Stimulated activated CD4-positive, alpha-beta T cell treated with anti-CD3 and anti-CD28 coated beads, TNF-alpha, amount 100 ng/mL, for 24 hours (primary cell): ENCODE results near the gene TEX2.

Source experiments
- DNase-seq, 3 experiments: peaks; one replicate each; pipeline ENCODE4 v3.0.0-alpha.2; 2020; ENCODE audit warnings: low read depth in 3 of 3

TEX2 gene, protein sequence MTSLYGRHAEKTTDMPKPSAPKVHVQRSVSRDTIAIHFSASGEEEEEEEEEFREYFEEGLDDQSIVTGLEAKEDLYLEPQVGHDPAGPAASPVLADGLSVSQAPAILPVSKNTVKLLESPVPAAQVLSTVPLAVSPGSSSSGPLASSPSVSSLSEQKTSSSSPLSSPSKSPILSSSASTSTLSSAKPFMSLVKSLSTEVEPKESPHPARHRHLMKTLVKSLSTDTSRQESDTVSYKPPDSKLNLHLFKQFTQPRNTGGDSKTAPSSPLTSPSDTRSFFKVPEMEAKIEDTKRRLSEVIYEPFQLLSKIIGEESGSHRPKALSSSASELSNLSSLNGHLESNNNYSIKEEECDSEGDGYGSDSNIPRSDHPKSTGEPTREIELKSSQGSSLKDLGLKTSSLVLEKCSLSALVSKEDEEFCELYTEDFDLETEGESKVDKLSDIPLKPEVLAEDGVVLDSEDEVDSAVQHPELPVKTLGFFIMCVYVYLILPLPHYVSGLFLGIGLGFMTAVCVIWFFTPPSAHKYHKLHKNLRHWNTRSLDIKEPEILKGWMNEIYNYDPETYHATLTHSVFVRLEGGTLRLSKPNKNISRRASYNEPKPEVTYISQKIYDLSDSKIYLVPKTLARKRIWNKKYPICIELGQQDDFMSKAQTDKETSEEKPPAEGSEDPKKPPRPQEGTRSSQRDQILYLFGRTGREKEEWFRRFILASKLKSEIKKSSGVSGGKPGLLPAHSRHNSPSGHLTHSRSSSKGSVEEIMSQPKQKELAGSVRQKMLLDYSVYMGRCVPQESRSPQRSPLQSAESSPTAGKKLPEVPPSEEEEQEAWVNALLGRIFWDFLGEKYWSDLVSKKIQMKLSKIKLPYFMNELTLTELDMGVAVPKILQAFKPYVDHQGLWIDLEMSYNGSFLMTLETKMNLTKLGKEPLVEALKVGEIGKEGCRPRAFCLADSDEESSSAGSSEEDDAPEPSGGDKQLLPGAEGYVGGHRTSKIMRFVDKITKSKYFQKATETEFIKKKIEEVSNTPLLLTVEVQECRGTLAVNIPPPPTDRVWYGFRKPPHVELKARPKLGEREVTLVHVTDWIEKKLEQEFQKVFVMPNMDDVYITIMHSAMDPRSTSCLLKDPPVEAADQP

DNA sequence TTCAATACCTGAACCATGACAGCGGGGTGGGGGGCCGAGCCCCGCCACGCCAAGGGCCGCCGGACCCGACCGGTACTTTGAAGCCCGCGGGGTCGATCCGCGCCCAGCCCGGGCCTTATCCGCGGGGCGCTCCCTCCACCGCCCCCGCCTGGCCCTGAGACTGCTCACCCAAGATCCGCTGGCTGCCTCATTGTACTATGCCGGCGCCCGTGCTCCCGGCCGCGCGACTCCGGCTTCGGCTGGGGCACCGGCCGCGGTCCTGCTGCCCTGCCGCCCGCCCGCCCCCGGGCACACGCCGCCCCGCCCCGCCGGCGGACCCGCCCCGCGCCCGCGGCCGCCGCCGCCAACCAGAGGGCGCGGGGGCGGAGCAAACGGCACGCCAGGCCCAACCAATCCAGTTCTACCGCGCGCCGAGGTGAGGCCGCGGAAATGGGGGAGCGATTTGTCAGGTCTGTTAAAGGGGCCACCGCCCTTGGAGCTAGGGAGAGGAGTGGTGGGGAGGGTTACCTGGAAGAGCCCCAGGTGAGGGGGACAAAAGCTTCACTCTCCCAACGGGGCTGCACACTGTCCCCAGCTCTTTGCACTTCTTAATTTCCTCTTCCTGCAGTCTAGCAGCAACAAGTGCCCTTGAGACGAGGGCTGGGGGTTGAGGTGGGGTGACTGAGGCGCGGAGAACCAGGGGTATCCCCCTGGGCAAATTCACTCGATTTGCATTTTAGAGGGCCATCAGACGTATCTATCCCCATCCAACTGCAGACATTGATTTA, at the start of gene TEX2:
Gene TEX2 (minus strand): TSS at position 261 of the 767 bp plus-strand sequence. CDS start 49,043 bp downstream, outside the sequence.
- peak; percentile 81 to 89 (median 83) for DNase-seq

DNA sequence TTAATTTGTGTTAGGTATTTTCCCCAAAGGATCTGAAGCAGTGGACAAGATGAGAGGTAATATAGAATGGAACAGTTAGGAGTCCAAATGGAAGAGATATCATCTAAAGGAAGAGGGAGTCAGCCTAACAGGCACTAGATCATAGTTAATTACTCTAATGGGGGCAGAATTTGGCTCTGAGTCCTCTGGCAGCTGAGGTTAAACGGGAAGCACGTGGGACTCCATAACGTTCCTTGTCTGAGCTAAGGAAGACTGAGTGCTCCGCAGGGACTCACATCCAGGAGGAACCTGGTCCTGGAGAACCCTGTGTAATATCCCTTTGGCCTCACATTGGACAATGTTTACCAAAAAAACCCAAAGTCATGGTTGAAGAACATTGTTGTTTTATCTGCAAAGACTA, 46.6 kb upstream of the TEX2 start:
- DNase-seq, result no peak

DNA sequence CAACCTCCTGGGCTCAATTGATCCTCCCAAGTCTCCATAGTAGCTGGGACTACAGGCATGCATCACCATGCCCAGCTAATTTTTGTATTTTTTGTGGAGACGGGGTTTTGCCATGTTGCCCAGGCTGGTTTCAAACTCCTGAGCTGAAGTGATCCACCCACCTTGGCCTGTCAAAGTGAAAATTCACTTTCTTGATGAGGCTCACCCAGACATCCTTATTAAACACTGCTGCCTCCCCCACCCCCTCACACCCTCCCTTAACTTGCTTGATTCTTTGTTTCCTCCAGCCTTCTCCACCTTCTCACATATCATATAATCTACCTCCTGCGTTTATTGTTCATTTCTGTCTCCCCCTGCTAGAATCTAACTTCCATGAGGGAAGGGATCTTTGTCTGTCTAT, 46.0 kb upstream of the TEX2 start:
- DNase-seq, result no peak

DNA sequence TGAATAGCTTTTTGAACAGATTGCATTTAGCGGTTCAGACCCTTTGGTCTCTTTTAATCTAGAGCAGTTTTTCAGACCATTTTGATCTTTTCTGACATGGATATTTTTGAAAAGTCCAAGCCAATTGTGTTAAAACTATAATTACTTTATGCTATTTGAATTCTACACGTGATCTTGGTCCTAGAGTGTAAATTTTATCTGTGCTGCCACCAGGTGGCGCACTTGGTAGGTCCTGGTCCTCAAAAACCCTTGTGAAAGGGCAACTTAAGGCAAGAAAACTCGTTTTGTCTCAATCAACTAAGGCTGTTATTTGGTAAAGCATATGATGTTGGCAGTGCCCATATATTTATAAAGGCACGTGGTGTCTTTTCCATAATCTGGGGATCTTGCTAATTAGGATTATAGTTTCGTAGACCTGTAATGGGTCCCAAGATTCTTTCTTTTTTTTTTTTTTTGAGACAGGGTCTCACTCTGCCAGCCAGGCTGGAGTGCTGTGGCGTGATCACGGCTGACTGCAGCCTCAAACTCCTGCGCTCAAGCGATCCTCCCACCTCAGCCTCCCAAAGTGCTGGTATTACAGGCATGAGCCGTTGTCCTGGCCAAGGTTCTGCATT, 43.9 kb upstream of the TEX2 start:
- peak; percentile 35 to 63 (median 45) for DNase-seq

DNA sequence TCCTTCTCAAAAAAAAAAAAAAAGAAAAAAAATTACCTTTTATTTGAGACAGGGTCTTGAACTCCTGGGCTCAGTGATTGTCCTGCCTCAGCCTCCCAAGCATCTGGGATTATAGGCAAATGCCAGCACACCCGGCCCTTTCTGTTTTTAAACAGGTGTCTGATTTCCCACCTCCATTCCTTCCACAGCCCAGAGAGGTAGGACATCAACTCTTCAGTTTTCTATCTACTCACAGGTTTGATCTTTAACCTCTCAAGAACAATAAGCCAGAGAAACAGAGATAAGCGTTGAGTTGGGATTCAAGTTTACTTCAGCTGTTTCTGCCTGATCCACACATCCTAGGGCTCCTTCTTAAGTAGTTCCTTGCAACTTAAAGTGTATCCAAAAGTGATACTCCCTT, 41.5 kb upstream of the TEX2 start:
- DNase-seq, result no peak

DNA sequence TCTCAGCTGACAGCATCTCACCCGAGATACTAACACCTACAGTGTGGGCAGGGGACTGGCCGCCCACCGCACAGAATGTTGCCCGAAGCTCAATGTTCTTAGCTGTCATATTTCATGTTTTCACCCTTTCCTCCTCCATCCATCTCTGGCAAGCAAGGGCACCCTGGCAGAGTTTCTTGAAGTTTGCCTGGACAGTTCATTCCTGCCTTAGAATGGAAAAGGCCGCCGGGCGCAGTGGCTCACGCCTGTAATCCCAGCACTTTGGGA, 37.6 kb upstream of the TEX2 start:
- no peak for DNase-seq

DNA sequence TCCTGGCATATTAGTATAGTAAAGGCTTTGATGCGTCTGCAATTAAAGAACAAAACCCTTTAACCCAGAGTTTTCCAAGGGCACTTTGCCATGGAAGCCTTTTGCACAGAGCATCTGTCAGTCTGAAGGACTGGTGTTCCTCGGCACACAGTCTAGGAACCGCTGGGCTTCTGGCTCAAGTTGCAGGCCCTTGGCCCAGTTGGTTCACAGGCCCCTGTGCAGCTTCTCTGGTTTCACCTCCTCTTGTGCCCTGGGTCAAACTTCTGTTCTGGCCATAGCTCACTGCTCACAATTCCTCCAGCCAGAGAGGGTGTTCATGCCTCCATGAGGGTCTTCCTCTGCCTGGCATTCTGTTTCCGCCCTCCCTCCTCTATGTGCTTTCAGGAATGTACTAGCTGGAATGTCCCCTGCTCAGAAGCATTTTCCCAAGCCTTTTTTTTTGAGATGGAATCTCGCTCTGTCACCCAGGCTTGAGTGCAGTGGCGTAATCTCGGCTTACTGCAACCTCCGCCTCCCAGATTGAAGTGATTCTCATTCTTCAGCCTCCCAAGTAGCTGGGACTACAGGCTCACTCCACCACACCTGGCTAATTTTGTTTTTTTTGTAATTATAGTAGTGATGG, 34.5 kb upstream of the TEX2 start:
- DNase-seq, result no peak

DNA sequence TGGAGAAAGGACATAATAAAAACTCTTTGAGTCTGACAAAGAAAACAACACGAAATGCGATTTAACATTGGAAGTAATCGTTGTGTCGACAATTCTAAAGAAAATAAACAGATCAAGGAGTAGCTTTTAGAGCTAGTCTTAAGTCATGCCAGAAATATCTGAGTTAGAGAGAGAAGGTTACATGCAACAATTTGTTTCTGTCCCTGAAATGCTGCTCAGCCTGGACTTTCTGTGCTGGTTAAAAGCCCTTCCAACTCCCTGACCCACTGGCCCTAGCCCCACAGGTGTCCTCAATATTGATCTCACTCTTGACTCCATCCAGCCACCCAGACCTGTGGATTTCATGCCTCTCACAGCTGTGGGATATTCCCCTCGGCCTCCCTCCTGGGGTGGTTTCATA, 33.2 kb upstream of the TEX2 start:
- no peak for DNase-seq

DNA sequence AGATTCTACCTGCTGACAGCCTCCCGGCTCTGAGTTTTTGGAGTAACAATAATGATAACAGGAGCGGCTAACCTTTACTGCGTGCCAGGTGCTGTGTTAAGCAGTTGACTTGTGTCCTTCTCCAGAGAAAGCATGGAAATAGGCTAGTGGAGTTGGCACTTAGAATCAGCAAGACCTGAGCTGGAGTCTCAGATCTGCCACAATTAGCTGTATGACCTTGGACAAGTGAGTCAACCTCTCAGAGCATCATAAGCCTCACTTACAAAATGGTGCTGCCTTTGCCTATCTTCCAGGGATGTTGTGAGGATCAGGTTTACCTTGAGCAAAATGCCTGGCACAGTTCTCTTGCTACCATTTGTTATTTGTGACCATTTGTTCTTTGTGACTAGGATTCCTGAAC, 32.1 kb upstream of the TEX2 start:
- DNase-seq, result no peak

DNA sequence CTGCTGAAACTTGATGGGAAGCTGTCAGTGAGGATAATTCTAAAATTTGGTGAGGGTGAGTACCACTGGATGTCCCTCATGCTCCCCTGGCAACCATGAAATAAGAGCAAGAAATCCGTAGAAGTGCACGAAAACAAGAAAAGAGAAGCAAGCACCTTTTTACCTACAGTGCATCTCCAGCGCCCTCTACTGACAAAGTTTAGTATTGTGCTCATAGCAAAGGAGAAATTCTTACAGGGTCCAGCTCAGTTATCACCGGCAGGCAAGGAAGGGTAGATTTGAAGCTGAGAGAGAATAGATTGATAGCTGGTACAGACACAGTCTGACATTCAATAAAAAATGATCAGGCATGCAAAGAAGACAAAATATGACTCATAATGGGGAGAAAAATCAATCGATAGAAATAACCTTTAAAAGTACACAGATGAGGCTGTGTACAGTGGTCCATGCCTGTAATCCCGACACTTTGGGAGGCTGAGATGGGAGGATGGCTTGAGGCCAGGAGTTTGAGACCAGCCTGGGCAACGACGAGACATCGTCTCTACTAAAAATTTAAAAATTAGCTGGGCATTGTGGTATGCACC, 28.3 kb upstream of the TEX2 start:
- DNase-seq, result no peak

DNA sequence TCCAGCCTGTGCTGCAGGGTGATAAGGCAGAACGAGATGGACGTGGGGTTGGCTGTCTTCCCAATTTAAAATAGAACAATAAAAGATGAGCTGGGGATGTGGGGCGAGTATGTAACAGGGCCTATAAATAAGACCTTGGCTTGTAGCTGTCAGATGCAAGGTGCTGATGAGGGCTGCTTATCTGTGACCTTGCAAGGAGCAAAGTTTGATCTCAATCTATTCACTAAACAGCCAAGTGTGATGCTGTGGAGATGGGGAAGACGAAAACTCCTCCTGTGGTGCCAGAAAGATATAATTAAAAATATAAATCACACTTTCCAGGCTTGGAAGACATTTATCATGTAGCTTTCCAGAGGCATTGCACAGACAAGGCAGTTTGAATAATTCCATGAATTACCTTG, 26.7 kb upstream of the TEX2 start:
- DNase-seq, result no peak

DNA sequence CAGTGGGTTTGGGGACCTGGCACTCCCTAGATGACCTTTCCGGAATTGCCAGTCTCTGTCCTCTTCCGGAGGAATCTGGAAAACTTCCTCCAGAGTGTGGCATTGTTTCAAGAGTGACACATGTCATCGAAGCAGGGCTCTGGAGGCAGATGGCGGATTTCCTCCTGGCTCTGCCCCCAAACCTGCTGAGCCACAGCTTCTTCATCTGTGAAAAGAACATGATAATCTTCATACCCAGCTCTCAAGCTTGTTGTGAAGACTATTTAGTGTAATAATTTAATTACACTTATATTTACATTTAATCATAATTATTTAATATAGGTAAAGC, 19.7 kb upstream of the TEX2 start:
- DNase-seq, result no peak

DNA sequence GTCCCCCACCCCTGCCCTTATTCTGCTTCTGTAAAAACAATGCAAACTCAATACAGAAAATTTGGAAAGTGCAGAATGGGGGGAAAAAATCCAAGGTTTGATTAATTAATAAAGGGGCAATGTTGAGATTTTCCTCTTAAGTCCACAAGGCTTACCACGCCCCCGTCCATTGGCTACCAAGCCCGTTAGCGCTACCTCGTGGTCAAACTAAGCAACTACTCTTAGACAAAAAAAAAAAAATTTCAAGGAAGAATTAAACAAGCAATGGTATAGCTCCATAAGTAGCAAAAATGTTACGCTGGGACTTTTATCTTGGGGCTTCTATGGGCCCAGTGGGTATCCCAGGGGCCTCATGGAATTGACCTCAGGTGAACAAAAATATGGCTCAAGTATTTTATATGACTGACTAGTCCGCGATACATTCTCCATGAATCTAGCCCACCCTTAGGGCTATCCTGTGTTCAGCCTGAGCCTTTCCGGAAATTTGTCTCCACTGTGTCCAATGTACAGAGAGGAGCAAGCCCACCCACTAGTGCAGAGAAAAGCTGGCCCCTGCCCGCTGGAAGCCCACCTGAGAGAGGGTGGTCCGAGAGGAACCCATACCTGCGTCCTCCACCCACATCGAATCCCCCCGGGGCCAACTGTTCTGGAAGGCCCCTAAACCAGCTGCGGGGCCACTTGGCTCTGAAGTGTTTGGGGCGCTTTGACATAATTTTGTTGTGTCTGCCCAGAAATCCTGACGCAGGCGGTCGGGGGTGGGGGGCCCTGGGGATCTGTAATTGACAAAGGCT, 19.1 kb upstream of the TEX2 start:
- peak; percentile 6 to 37 (median 37) for DNase-seq

DNA sequence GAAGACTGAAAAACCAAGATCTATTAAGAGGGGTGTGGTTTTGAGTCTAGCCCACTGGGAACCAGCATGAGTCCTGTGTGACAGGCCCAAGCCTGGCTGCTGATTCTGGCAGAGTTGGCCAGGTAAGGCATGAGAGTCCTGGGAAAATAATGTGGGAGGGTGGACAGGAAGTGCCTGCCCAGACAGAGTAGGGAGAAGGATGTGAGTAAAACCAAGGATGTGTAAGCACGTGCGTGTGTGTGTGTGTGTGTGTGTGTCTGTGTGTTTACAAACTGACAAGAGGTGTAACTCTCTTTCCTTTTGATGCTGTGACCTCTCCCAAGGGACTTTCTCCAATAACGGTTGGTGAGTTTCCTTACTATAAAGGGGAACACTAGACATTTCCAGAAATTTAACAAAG, 15.6 kb upstream of the TEX2 start:
- no peak for DNase-seq

DNA sequence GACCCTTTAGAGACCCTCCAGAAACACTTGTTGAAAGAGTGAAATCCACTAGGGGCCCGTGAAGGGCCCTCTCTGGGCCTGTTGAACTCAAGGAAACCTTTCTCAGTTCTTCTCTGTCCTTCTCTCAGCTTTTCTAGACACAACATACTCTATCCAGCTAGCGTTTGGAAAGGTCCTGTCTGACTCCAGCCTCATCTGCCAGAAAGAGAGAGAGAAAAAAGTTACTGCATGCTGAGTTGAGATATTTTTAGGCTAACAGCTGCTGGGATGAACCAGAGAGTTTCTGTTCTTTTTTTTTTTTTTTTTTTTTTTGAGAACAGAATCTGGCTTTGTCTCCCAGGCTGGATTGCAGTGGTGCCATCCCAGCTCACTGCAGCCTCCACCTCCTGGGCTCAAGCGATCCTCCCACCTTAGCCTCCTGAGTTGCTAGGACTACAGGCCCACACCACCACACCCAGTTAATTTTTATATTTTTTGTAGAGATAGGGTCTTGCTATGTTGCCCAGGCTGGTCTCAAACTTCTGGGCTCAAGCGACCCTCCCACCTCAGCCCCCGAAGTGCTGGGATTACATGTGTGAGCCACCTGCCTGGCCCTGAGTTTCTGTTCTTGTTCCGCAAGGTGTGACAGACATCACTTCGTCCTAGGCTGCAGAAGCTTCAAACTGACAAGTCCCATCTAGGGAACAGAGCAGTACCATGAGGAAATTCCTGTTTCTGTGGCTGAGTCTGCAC, 14.9 kb upstream of the TEX2 start:
- DNase-seq, result no peak

DNA sequence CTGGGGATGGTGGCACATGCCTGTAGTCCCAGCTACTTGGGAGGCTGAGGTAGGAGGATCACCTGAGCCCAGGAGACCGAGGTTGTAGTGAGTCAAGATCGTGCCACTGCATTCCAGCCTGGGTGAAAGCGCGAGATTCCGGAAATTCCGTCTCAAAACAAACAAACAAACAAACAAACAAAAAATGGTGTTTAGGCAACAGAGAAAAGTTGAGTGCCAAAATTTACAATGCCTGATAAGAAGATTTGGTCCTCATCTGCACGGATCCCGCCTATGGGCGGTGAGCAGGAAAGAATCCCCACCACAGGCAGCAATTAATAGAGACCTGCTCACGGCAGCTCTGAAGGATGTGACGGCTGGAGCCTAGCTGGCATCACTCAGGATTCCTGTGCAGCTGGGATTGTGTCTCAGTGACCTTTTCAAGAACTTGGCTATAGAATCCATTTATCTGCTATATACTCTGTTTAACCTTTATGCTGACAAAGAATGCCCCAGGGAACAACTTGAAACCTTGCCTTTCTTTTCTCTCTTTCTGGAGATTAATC, 14.0 kb upstream of the TEX2 start:
- DNase-seq, result no peak

DNA sequence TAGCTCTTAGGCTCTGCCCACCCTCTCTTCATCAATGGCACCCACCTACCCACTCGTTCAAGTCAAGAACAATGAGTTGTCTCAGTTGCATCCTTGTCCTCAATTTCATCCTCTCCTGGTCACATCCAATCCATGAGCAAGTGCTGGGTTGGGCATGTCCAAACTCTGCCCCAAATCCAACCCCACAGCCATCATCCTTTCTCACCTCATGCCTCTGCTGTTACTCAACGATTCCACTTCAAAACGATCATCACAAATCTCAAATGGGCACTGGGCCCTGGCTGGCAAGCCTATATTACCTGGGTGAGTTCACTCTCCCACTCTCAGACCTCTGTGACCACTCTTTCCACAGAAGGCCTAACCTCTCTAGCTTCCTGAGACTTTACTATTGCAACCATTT, 12.0 kb upstream of the TEX2 start:
- DNase-seq, result no peak

DNA sequence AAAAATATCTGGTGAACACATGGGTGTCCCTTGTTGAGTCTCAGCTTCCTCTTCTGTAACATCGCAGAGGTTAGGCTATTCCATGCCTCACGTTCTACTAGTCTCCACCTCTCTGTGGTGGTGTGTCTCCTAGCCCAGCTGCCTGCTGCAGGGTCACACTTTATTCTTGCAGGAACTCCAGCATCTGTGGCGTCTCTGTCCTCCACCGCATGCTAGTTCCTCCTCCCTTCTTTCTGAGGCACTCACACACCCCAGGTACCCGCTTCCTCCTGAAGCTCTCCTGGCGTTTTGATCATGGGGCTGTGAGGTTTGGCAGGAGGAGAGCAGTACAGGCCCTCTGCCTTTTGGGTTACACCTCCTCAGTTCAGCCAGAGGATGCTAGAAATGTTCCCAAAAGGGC, 9.9 kb upstream of the TEX2 start:
- DNase-seq, result no peak

DNA sequence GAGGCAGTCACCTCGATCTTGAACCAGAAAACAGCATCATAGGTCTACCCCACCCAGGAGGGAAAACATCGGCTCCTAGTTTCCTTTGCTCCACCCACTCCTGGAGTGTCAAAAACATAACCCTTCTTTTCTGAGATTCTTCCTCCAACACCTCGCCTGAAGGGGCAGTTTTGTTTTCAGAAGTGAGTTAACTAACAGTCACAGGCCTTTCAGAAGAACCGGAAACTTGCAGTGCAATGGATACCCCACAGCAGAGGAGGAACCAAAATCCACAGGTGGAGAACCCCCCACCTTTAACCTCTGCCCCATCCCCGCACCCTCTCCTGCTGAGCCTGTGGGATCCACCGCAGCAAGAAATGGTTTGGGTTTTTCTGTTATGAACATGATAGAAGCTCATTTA, 7.8 kb upstream of the TEX2 start:
- no peak for DNase-seq
